GM12872 (cell line): ENCODE data around the gene ASPHD1.

Experiments
- TF ChIP-seq, protein P1 (sequence below): IDR thresholded peaks from 3 replicates; pipeline ENCODE4 v1.5.1; 2011; ENCODE audit warnings: low read depth, mild to moderate bottlenecking, low read length, moderate library complexity; ENCODE audit not compliant: insufficient read depth

Gene ASPHD1

DNA sequence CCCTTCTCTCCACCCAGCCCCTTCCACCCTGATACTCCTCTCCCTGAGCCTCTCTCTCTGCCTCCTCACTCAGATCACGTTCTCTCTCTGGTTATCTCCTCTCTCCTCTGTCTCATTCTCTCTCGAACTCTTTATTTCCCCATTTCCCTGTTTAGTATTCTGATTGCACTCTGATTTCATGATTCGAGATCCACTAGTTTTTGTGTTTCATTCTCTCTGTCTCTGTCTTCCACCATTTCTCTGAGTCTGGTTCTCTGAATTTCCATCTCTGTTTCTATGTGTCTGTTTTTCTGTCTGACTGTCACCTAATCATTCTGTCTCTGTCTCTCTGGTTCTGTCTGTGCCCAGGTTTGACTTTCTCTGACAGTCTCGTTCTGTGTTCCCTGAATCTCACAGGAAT lies 3.0 kb upstream of the ASPHD1 start:
- TF ChIP-seq, protein P1, sequence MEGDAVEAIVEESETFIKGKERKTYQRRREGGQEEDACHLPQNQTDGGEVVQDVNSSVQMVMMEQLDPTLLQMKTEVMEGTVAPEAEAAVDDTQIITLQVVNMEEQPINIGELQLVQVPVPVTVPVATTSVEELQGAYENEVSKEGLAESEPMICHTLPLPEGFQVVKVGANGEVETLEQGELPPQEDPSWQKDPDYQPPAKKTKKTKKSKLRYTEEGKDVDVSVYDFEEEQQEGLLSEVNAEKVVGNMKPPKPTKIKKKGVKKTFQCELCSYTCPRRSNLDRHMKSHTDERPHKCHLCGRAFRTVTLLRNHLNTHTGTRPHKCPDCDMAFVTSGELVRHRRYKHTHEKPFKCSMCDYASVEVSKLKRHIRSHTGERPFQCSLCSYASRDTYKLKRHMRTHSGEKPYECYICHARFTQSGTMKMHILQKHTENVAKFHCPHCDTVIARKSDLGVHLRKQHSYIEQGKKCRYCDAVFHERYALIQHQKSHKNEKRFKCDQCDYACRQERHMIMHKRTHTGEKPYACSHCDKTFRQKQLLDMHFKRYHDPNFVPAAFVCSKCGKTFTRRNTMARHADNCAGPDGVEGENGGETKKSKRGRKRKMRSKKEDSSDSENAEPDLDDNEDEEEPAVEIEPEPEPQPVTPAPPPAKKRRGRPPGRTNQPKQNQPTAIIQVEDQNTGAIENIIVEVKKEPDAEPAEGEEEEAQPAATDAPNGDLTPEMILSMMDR, result no peak

DNA sequence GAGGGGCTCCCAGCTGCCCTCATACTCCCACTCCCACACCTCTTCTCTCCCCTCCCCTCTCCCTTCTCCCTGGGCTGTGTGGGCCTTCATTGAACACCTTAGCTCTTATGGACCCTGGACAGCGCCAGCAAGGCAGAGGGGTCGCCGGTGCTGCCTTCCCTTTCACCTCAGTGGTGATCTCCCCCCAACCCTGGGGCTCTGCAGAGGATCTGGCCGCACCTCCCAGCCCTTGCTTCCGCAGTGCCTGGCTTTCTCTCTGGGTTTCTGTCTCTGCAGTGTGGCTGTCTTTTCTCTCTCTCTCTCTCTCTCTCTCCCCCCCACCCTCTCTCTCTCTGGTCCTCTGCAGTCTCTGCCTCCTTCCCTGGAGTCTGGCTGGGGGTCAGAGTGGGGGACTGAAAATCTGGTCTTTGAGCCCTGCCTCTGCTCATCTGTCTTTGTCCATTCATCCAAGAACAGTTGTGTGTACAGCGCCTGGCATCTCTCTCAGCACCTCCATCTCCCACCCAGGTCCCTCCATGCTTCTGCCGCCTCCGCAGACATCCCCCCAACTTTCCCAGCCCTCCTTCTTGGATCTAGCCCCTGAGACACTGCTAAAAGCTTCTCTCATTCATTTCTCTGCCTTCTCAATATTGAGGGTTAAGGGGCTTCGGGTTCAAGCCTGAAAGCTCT lies 2.0 kb upstream of the ASPHD1 start:
- TF ChIP-seq, protein P1, result no peak

DNA sequence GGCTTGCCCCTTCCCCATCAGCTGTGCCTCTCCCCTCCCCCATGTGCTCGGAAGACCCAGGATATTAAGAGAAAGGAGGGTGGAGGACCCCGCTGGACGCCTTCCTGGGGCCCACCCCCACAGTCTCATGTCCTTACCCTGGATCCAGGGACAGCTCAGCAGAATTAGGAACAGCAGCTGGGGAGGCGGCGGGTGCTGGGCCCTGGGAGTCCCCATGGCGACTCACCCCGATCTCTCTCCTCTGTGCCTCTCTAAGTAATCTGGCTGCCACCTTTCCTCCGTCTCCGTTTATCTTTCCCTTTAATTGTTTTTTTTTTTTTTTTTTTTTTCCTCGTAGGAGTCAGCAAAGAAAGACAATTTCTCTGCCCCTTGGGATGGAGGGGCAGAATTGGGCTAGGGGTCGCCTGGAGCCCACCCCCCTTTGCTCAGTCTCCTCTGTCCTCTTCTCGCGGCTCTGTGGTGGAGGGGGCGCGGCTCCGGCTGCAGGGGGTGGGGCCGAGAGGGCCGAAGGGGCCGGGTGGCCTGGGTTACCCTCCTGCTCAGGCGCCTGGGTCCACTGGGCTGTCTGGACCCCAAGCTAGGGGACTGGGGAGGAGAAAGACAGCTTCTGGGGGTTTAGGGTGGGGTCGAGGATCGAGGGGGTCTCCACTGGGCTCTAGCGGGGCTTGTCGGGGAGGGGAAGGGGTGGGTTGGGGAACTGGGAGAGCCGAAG lies 1.3 kb upstream of the ASPHD1 start:
- TF ChIP-seq, protein P1, result no peak

DNA sequence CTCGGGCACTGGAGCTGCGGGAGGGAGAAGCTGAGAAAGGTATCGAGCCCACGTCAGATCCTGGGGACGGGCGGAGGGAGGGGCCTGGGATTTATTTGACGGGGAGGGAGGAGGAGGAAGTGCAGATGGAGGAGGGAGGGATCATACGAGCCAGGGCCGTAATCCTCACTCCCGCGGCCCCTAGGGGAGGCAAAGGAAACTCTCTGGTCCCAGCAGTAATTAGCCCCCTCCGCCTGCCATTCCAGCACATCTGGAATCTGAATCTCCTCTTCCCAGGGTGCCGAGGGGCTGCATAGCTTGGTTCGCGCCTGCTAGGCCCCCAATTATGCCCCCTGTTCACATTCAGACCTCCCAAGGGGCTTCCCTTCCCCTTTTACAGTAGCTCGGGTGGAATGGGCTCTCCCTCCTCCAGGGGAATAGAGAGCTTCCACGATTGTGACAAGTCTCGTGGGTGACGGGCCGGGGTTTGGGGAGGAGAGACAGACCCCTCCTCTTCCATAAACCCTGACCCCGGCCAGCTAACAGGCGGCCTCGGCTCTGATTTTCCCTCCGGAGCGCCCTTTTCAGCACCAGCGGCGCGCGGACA lies 679 bp upstream of the ASPHD1 start, which contains the start of gene SEZ6L2:
Gene SEZ6L2 (minus strand): TSS at position 35 of the 586 bp plus-strand sequence. CDS start 531 bp downstream, outside the sequence.
- TF ChIP-seq, protein P1, result no peak

DNA sequence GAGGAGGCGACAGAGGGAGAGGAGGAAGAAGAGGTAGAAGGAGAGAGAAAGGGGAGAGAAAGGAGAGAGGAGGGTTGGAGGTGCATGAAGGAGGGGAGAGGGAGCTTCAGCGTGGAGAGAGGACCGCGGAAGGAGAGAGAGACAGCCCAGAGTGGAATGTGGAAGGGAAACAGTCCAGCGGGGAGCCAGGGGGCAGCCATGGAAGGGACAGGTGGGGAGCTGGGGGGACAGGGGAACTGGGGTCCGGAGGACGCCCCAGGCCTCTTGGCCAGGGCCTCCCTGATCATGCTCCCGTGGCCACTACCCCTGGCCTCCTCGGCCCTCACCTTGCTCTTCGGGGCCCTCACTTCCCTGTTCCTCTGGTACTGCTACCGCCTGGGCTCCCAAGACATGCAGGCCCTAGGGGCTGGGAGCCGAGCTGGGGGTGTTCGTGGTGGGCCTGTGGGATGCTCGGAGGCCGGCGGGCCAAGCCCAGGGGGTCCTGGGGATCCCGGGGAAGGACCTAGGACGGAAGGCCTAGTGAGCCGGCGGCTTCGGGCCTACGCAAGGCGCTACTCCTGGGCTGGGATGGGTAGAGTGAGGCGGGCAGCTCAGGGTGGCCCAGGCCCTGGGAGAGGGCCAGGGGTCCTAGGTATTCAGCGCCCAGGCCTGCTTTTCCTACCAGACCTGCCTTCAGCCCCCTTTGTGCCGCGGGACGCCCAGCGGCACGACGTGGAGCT lies 759 bp downstream of the ASPHD1 start:
- TF ChIP-seq, protein P1, result no peak

DNA sequence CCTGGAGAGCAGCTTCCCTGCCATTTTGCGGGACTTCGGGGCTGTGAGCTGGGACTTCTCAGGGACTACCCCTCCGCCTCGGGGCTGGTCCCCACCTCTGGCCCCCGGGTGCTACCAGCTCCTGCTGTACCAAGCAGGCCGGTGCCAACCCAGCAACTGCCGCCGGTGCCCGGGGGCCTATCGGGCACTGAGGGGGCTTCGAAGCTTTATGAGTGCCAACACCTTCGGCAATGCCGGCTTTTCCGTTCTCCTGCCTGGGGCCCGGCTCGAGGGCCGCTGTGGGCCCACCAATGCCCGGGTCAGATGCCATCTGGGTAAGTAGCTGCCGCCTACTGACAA lies 1.3 kb downstream of the ASPHD1 start:
- TF ChIP-seq, protein P1, result no peak

DNA sequence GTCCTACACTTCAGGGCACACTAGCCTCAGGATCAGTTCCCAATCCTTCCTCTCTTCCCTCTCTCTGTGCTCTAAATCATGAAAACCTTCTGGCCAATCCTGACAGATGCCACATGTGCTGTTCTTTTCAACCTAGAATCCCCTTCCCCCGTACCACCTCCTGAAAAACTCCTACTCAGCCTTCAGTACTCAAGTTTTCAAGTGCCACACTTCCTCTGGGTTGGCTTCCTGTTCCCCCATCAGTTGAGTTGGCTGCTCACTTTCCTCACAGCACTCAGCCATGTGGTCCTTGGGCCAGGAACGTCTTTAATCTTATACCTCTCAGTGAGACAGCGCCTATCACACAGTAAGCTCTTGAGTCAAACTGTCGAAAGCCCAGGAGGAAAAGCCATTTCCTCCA lies 3.3 kb downstream of the ASPHD1 start:
- TF ChIP-seq, protein P1, result no peak
